Lower leg skin (tissue), 4 donors: ENCODE data around the gene C4orf50. TPM values are rescaled to one million over a fixed set of nuclear protein-coding genes. Genes with fewer than 3 reads are reported as not detected.

Experiments used
- DNase-seq, 2 donors: peaks; one replicate each; pipeline ENCODE4 v3.0.0-alpha.2; 2019; ENCODE audit warnings: low spot score in 2 of 2
- H3K4me3 ChIP-seq: fragments of 200-600 bp; sonication (generic); 2 replicates; pipeline ENCODE4 v1.5.1; 2017; ENCODE audit warnings: mild to moderate bottlenecking, low read depth; ENCODE audit not compliant: poor library complexity, severe bottlenecking
- POLR2A ChIP-seq, 2 donors: fragments of 450-650 bp; IDR thresholded peaks; one replicate each; pipeline ENCODE4 v1.6.1; 2016 to 2017; ENCODE audit warnings: antibody characterized with exemption in 2 of 2, mild to moderate bottlenecking in 1 of 2, moderate library complexity in 1 of 2
- WGBS, 2 donors: methylation state at CpG; one replicate each; pipeline ENCODE4 v1.1.5; 2018; 5-methylcytosine and 5-hydroxymethylcytosine counted together
- intact Hi-C: fragments of 100-400 bp; cut with DNase I; formaldehyde crosslinking; loops from one replicate; pipeline ENCODE4 v1.15.0; 2023; ENCODE audit warnings: low total_unique reads
- total RNA-seq, 4 donors: library from RNA; depleted of rRNA; stranded (reverse); fragments of >200 nt; gene quantifications; one replicate each; pipeline ENCODE4 v1.1.0, GENCODE V29; 2016
- TF ChIP-seq, protein P1 (sequence below), 3 donors: fragments of 450-650 bp; IDR thresholded peaks; one replicate each; pipeline ENCODE4 v1.5.1; 2016; ENCODE audit warnings: antibody characterized with exemption in 3 of 3, mild to moderate bottlenecking in 3 of 3, moderate library complexity in 2 of 3

C4orf50 gene
- total RNA-seq, 4 donors from 2014 or later = not detected

- intact Hi-C loops = no loop called here
- TF ChIP-seq POLR2A (IDR thresholded peaks at IDR 0.05) = no peak
- TF ChIP-seq, protein P1, sequence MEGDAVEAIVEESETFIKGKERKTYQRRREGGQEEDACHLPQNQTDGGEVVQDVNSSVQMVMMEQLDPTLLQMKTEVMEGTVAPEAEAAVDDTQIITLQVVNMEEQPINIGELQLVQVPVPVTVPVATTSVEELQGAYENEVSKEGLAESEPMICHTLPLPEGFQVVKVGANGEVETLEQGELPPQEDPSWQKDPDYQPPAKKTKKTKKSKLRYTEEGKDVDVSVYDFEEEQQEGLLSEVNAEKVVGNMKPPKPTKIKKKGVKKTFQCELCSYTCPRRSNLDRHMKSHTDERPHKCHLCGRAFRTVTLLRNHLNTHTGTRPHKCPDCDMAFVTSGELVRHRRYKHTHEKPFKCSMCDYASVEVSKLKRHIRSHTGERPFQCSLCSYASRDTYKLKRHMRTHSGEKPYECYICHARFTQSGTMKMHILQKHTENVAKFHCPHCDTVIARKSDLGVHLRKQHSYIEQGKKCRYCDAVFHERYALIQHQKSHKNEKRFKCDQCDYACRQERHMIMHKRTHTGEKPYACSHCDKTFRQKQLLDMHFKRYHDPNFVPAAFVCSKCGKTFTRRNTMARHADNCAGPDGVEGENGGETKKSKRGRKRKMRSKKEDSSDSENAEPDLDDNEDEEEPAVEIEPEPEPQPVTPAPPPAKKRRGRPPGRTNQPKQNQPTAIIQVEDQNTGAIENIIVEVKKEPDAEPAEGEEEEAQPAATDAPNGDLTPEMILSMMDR (IDR thresholded peaks at IDR 0.05) = no peak
- 67 to 79% methylated on average over 5 of the region's 5 CpGs for WGBS, 2 donors
- no peak overlapping the region for H3K4me3 ChIP-seq
- DNase-seq = peak in 1 of 2 donors; percentile 37
These were observed 117.4 kb downstream of the C4orf50 start for GRCh38 chr4:5900844-5901243.

DNA sequence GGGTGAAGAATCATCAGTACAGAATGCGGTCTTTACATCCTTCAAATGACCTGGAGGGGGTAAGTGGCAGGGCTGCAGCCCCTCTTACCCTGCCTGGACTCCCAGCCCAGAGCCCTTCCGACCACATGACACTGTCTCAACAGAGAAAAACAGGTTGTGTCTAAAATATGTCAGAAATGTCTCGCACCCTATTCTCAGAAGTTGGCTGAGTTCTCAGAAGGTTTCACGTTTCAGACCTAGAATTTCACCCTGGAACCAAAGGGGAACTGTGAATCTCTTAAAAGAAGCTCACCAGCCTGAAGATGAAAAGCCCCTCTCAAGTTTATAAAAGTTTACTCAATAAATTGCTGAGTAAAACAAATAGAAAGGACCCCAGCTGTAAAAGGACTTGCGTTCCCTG is 118.3 kb downstream of the C4orf50 start:
- TF ChIP-seq, protein P1 (IDR thresholded peaks at IDR 0.05) = no peak
- no peak for TF ChIP-seq POLR2A (IDR thresholded peaks at IDR 0.05)
- 60 to 65% methylated on average over 5 of the region's 5 CpGs for WGBS, 2 donors

GRCh38 chr4:5899396-5899795 is 118.8 kb downstream of the C4orf50 start:
- TF ChIP-seq, protein P1 (IDR thresholded peaks at IDR 0.05) = no peak
- no peak for TF ChIP-seq POLR2A (IDR thresholded peaks at IDR 0.05)
- intact Hi-C loops = no loop called here
- no peak for DNase-seq
- WGBS, 2 donors = 88 to 96% methylated on average over 1 of the region's 1 CpG
- no peak overlapping the region for H3K4me3 ChIP-seq

More for the DNA sequence above, 118.3 kb downstream of the C4orf50 start:
- no peak for DNase-seq
- intact Hi-C loops = no loop called here
- no peak overlapping the region for H3K4me3 ChIP-seq

GRCh38 chr4:5897674-5898073 is 120.6 kb downstream of the C4orf50 start:
- intact Hi-C loops = no loop called here
- no peak overlapping the region for H3K4me3 ChIP-seq
- DNase-seq = peak in 1 of 2 donors; percentile 43
- TF ChIP-seq POLR2A (IDR thresholded peaks at IDR 0.05) = no peak
- TF ChIP-seq, protein P1 (IDR thresholded peaks at IDR 0.05) = no peak
- 82 to 87% methylated on average over 13 of the region's 13 CpGs for WGBS, 2 donors

GRCh38 chr4:5895287-5895686 is 122.9 kb downstream of the C4orf50 start:
- WGBS, 2 donors = 63 to 64% methylated on average over 4 of the region's 4 CpGs
- no peak for DNase-seq
- TF ChIP-seq, protein P1 (IDR thresholded peaks at IDR 0.05) = no peak
- TF ChIP-seq POLR2A (IDR thresholded peaks at IDR 0.05) = no peak
- intact Hi-C loops = no loop called here
- no peak overlapping the region for H3K4me3 ChIP-seq

- no peak overlapping the region for H3K4me3 ChIP-seq
- TF ChIP-seq, protein P1 (IDR thresholded peaks at IDR 0.05) = no peak
- TF ChIP-seq POLR2A (IDR thresholded peaks at IDR 0.05) = no peak
- intact Hi-C loops = no loop called here
- 18 to 21% methylated on average over 7 of the region's 7 CpGs for WGBS, 2 donors
- DNase-seq = no peak
These were observed 124.0 kb downstream of the C4orf50 start for GRCh38 chr4:5894266-5894665.
